T47D (cell line): ENCODE measurements around the gene DNLZ.

ENCODE experiments used
- DNase-seq, 2 experiments: peaks; one replicate each; pipeline versions ENCODE4 v3.0.0 to v3.0.0-alpha.2; 2011 to 2012; ENCODE audit warnings: low read depth in 1 of 2, low spot score in 1 of 2
- JUND ChIP-seq: IDR thresholded peaks from 2 replicates; pipeline ENCODE4 v1.6.1; 2012; ENCODE audit warnings: low read depth
- in situ Hi-C: cut with HindIII; loops from 2 replicates; pipeline ENCODE4 v1.10.0; 2016; ENCODE audit warnings: low sequenced_read_pairs, low pct_unique_long_range_greater_than_20kb

DNLZ gene

DNA sequence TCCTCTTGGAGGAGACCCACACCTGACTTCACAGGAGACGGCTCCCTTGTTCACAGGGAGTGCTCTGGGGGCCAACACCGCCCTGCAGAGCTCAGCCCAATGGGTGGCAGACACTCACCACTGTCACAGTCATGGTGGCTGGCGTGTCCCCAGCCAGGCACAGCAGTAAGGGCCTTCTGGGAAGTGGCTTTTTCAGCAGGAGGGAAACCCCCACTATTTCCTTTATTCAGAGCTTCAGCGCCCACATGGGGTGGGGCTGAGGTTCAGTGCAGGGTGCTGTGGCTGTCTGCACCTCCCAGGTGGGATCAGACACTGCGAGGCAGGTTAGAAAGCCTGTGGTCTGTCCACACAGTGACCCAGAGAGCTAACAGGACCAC lies 40.0 kb upstream of the DNLZ start:
- DNase-seq: no peak
- in situ Hi-C loops: no loop called here
- TF ChIP-seq JUND: no peak

DNA sequence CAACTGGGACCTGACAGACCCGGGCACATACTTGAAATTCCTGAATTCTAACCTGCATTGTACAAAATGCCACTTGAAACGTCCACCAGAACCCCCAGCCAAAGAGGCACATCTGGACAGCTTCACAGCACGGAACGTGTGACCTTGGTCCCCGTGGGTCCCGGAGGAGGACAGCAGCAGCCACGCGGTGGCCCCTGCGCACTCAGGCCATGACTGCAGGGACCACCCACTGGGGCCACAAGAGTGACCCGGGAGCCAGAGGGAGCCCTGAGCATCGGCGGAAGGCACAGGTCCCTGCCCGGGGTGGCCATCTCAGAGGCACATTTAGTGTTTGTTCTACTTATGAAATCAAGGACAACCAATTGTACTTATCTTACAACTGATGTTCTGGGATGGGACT lies 38.5 kb upstream of the DNLZ start:
- no peak for DNase-seq
- no peak for TF ChIP-seq JUND
- in situ Hi-C loops: no loop called here

DNA sequence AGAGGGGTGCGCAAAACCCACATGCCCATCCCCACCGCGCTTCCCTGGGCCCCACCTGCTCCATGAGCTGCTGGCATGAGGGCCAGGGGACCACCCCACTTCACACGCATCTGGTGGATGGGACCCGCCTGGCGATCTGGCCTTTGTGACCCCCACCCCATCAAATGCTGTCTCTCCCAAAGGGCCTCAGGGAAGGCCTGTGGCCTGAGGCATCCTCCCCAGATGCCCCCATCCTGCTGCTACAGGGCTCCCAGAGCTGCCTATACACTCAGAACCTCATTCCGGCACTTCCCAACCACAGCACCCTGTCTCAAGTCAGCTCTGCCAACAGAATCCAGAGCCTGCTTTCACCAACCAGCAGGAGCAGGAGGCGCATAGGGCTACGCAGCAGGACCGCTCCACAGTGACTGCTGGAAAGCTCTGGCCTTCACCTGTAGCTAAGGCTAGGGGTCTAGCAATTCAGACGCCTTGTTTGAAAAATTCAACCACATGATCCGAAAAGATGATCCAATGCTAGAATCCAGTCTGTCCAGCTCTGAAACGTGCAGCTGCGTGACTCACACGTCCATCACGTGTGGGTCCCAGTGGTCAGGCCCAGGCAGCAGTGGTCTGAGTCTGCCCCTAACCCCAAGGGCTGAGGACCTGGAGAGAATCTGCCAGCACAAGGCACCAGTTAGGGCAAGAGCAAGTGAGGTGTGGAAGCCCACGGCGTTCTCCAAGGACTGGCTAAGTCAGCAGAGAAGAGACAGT lies 37.8 kb upstream of the DNLZ start:
- in situ Hi-C loops: no loop called here
- no peak for TF ChIP-seq JUND
- DNase-seq: no peak

DNA sequence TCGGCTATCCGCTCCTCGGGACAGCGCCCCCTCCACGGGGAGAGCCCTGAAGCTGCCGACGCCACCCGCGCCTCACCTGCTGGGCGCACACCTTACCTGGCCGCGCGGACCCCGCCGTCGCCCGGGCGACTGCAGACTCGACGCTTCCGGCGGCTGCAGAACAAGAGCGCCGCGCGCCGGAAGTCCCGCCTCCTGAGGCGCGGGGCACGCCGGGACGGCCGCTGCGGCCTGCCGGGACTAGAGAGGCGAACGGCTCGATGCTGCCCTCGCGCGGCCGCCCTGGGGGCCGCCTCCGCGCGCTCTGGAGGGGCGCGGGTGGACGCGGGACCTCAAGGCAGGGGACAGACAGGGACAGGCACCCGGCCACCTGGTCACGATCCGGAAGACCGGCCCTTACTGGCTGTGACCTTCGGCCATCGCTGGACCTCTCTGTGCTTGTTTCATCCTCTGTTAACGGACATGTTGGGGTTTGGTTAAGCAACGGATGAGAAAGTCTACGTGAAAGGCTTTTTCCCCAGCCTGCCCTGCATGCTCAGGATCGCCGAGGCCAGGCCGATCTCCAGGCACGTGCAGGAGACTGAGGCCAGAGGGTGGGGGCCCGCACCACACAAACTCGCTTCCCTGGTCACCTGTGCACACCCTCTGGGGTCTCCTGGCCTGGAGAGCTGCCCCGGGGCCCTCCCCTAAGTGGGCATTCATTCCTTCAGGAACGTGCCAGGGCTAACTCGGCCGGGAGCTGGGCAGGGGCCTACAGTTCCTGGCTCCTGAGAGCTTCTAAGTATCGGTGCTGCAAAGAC lies 36.7 kb upstream of the DNLZ start, which contains the start of gene SNAPC4:
Gene SNAPC4, minus strand, starts transcription at position 133 of the 797 bp plus-strand sequence. CDS start 1,742 bp downstream, outside the sequence.
- in situ Hi-C loops: no loop called here
- peak; percentile 93 to 97 for DNase-seq
- no peak for TF ChIP-seq JUND

DNA sequence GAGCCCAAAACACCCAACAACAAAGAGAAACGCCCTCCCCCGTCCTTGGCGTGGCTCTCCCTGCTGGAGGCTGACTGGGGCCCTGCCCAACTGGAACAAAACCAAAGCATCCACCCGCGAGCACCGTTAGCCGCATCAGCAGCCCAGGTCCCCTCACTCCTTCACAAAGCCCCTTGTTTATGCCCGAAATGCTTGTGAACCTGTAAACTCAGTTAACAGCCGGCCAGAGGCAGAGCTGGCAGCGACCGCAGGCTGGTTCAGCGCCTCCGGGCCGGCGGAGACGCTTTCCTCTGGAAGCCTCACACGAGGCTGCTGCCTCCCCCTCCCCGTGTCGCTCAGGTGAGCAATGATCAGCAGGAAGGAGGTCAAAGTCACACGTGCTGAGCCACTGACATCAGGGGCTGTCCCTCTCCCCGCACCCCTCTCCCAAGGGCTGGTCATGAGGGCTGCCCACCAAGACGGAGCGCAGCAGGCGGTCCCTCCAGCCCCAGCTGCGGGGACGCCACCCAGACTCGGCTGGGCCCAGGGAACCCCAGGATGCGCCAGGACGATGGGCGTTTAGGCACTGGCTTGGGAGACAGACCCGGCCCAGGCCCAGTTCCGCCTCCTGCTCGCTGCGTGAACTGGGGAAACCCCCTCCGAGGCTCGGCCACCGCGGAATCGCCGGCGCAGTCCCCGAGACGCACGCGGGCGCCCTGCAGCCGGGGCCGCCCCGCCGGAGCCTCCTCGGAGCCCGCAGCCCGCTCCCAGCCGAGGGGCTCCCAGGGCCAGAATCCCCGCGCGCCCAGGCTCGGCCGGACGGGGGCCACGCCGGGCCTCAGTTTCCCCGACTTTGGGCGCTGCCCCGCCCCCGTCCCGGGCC lies 35.9 kb upstream of the DNLZ start:
- in situ Hi-C loops: no loop called here
- DNase-seq: peak in 1 of 2 experiments; percentile 39
- TF ChIP-seq JUND: no peak

DNA sequence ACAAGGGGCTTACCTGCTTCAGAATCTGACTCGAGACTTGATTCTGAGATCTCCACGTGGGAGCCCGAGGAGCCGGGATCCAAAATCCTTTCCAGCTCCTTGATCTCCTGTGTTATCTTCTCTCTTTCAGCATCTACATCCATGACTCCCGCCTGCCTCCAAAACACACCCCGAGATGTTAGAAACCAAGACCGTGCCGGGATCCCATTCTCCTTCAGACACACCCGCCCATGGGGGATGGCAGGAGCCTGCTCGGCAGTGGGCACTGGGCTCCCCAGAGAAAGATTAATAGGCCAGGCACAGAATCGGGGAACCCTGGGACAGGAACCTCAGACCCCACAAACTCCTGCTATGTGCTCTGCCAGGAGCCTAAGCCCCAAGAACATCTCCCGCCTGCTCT lies 34.7 kb upstream of the DNLZ start:
- in situ Hi-C loops: no loop called here
- no peak for DNase-seq
- no peak for TF ChIP-seq JUND

DNA sequence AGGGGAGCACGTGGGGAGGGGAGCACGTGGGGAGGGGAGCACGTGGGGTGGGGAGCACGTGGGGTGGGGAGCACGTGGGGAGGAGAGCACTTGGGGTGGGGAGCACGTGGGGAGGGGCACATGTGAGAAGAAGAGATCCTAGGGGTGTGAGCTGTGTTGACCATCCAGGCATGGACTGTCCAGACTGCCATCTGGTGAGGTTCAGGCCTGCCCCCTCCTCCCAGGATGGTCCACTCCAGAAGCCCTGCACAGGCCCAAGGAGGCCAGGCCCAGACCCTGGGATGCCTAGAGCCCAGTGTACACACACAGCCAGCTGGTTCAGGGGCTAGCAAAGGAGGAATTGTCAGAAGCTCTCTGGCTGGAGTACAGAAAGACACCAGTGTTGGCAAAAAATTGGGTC lies 34.1 kb upstream of the DNLZ start:
- no peak for TF ChIP-seq JUND
- in situ Hi-C loops: no loop called here
- DNase-seq: no peak

DNA sequence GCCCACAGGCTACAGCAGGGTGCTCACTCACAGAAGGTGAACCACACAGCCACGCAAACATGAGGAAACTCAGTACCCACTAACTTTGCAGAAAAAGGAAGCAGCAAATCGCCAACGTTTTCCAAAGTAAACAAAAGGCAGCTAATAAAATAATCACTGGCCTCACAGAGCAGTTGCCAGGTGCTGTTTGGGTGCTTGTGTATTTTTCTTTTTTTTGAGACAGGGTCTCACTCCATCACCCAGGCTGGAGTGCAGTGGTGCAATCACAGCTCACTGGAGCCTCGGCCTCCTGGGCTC lies 32.6 kb upstream of the DNLZ start:
- DNase-seq: no peak
- in situ Hi-C loops: no loop called here
- TF ChIP-seq JUND: no peak

DNA sequence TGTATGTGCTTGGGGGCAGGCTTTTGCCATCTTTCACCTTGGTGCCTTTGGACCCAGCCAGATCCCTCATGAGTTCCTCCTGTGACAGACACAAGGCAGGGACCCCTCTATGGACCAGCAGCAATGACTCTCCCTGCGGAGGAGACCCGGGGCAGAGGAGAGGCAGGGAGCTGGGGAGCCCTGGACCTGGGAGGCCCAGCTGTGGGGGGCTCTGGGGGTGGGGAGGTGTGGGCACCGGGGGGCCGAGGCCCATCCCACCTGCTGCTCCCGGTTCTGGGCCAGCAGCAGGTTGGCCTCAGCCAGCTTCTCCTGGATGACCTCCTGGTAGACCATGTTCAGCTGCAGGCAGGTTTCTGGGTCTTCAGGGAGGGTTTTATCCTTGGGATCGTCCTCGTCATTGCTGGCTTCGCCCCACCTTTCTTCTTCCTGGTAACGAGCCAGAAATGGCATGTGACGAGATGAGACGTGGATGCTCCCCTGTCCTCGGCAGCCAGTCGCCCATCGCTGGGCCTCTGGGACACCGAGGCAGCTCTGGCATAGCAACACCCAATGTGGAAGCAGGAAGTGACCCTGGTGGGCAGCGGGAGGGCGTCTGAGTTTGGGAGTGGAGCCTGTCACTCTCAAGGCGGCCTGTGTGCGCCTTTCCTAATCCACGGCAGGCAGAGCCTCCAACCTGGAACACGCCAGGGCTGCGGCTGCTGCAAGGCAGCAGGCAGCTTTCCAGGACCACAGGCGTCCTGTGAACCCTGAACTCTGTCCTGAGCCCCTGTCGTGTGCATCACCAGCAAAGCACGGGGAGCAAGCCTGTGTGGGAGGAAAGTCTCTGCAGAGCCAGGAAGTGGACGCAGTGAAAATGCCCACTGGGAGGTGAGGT lies 32.0 kb upstream of the DNLZ start:
- in situ Hi-C loops: no loop called here
- DNase-seq: no peak
- no peak for TF ChIP-seq JUND

DNA sequence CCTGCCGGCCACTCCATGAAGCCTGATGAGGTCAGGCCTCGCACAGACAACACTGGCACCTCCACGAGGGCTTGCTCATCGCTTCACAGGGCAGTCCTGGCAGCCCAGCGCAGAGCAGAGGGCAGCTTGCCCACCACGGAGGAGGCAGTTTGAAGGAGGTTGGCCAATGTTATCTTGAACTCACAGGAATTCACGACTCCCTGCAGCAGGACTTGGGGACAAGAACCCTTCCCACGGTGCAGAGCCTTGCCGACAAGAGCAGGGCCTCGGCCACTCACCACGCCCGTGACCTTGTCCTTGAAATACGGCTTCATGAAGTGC lies 31.4 kb upstream of the DNLZ start:
- no peak for DNase-seq
- in situ Hi-C loops: no loop called here
- no peak for TF ChIP-seq JUND

DNA sequence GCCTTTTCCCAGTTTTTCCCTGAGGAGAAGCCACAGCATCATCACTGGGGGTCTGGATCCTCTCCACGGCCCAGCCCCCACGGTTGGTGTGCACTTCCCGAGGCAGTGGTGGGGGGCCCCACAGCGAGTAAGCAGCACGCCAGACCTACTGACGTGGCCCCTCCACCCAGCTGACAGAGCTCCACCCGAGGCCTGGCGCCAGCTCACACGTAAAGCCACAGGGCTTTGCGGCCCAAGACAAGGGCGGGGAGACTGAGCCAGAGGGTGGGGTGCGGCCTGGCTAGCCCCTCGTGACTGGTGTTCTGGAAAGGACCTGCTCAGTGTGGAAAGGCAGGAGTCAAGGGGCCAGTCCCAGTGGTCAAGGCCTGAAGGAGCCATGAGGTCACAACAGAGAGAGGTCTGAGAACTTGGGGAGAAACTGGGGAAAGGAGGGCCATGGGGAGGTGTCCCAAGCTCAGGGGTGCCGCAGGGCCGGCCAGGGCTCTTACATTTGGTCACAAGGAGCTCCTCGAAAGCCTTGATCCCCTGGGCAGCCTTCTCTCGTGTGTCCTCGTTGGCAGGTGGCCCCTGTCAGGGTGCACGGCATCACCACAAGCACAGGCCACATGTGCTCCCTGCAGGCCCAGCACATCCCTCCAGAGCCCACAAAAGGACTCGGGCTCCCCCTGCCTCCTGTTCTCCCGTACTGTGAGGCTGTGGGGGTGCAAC lies 30.9 kb upstream of the DNLZ start:
- no peak for DNase-seq
- in situ Hi-C loops: no loop called here
- TF ChIP-seq JUND: no peak

DNA sequence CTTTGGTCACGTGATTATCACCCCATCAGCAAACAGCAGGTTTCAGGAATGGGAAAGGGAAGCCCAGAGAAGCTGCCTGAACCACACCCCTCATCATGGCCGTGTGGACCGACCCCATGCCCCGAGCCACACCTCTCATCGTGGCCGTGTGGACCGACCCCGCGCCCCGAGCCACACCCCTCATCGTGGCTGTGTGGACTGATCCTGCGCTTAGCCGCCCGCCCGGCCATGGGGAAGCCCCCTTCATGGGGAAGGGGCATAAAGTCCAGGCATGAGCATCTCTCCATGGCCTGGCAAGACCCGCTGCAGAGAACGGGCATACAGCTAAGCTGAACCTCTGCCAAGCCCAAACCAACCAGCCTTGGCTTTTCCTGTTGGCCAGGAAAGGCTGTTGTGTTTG lies 30.0 kb upstream of the DNLZ start:
- in situ Hi-C loops: no loop called here
- TF ChIP-seq JUND: no peak
- no peak for DNase-seq
